ENCODE measurements around the gene GNA14.

GNA14 gene

GRCh38 chr9:77455312-77455927 is 192.7 kb downstream of the GNA14 start:
- no peak overlapping the region for H3K4me3 ChIP-seq (IDR thresholded peaks at IDR 0.05; ENCODE audit: insufficient read depth, low read depth, low read length)

DNA sequence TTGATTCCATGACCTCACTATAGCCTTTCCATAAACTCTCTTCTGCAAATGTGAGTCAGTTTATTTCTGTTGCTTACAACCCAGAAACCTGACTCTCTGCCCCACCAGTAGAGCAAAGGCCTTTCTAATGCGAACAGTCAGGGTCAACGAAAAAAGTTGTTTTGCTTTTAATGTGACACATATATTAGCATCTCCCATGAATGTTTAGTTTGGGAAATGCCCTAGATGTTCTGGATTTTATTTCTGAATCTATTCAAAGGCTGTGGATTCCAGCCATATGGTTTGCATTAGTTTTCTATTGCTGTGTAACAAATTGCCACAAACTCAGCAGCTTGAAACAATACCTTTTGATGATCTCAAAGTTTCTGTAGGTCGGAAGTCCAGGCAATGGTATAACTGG is 193.5 kb downstream of the GNA14 start:
- no peak overlapping the region for H3K4me2 ChIP-seq
- H3K27ac ChIP-seq = no peak overlapping the region
- H2AFZ ChIP-seq (ENCODE audit: low read depth) = no peak overlapping the region
- H3K9ac ChIP-seq = no peak overlapping the region
- no peaks in the 10 kb centered on the region for H3K27me3 ChIP-seq (ENCODE audit: insufficient read depth, low read depth)
- H3K4me3 ChIP-seq (IDR thresholded peaks at IDR 0.05; ENCODE audit: insufficient read depth, low read depth, low read length) = no peak overlapping the region
- no peaks in the 10 kb centered on the region for H3K36me3 ChIP-seq (ENCODE audit: insufficient read depth)
- H3K79me2 ChIP-seq (ENCODE audit: insufficient read depth, low read depth) = no peaks in the 10 kb centered on the region
- H4K20me1 ChIP-seq (ENCODE audit: insufficient read depth) = no peaks in the 10 kb centered on the region
- H3K4me1 ChIP-seq (ENCODE audit: low read depth, poor library complexity, severe bottlenecking) = no peaks in the 10 kb centered on the region
- TF ChIP-seq, protein P1, sequence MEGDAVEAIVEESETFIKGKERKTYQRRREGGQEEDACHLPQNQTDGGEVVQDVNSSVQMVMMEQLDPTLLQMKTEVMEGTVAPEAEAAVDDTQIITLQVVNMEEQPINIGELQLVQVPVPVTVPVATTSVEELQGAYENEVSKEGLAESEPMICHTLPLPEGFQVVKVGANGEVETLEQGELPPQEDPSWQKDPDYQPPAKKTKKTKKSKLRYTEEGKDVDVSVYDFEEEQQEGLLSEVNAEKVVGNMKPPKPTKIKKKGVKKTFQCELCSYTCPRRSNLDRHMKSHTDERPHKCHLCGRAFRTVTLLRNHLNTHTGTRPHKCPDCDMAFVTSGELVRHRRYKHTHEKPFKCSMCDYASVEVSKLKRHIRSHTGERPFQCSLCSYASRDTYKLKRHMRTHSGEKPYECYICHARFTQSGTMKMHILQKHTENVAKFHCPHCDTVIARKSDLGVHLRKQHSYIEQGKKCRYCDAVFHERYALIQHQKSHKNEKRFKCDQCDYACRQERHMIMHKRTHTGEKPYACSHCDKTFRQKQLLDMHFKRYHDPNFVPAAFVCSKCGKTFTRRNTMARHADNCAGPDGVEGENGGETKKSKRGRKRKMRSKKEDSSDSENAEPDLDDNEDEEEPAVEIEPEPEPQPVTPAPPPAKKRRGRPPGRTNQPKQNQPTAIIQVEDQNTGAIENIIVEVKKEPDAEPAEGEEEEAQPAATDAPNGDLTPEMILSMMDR (conservative IDR thresholded peaks at IDR 0.05; ENCODE audit: low read depth, low read length) = no peak

More at GRCh38 chr9:77455312-77455927, 192.7 kb downstream of the GNA14 start:
- H4K20me1 ChIP-seq (ENCODE audit: insufficient read depth) = no peaks in the 10 kb centered on the region
- no peak overlapping the region for H3K4me2 ChIP-seq
- H3K27ac ChIP-seq = no peak overlapping the region
- no peaks in the 10 kb centered on the region for H3K36me3 ChIP-seq (ENCODE audit: insufficient read depth)
- no peaks in the 10 kb centered on the region for H3K79me2 ChIP-seq (ENCODE audit: insufficient read depth, low read depth)
- H2AFZ ChIP-seq (ENCODE audit: low read depth) = no peak overlapping the region
- H3K27me3 ChIP-seq (ENCODE audit: insufficient read depth, low read depth) = no peaks in the 10 kb centered on the region
- H3K4me1 ChIP-seq (ENCODE audit: low read depth, poor library complexity, severe bottlenecking) = no peaks in the 10 kb centered on the region
- H3K9ac ChIP-seq = no peak overlapping the region
- TF ChIP-seq, protein P1 (conservative IDR thresholded peaks at IDR 0.05; ENCODE audit: low read depth, low read length) = peak; percentile 68

DNA sequence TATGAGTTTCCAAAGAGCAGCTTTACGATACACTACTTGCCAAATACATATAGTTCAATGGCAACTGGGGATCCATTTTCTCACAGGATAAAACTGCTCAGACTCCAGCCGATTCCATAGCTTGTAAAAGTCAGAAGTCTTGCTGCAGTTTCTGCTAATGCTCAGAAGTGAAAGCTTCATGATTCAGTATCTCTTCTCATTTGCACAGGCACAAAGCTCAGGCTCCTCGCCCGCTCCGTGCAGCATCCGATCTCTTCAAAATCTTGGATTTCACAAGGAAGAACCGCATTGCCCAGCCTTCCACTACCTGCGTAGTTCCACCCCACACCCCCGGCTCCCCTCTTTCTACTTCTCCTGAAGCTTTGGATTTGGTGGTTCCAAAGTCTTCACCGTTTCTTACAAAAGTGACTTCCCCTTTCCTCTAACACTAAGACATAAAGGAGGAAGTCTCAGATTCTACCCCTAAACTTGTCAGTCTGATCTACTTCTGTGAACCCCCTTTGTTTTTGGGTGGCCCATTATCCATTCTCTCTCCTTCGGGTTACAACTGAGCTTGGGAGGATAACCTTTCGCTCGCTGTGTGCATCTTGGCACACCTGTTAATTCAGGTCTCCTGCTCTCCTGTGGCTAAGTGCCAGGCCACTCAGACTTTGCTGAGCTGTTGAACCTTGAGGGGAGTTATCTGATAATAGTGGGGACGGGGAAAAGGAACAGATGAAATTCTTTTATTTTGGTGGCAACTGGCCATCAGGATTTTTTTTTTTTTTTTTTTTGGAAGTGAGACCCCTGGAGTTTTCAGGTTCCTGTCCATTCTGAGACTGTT is 194.1 kb downstream of the GNA14 start:
- Histone ChIP-seq H2AFZ (ENCODE audit: low read depth) (no peak overlapping the region), H3K27me3 (ENCODE audit: insufficient read depth, low read depth) (no peaks in the 10 kb centered on the region), H3K79me2 (ENCODE audit: insufficient read depth, low read depth) (no peaks in the 10 kb centered on the region), H4K20me1 (ENCODE audit: insufficient read depth) (no peaks in the 10 kb centered on the region), H3K4me3 (IDR thresholded peaks at IDR 0.05; ENCODE audit: insufficient read depth, low read depth, low read length) (no peak overlapping the region), H3K4me2 (no peak overlapping the region), H3K9ac (no peak overlapping the region), H3K36me3 (ENCODE audit: insufficient read depth) (no peaks in the 10 kb centered on the region), H3K27ac (no peak overlapping the region), H3K4me1 (ENCODE audit: low read depth, poor library complexity, severe bottlenecking) (no peaks in the 10 kb centered on the region)
- TF ChIP-seq, protein P1 (conservative IDR thresholded peaks at IDR 0.05; ENCODE audit: low read depth, low read length) = no peak

- TF ChIP-seq, protein P1 (conservative IDR thresholded peaks at IDR 0.05; ENCODE audit: low read depth, low read length) = no peak
- Histone ChIP-seq H3K4me2 (no peak overlapping the region), H3K4me3 (IDR thresholded peaks at IDR 0.05; ENCODE audit: insufficient read depth, low read depth, low read length) (no peak overlapping the region), H3K27me3 (ENCODE audit: insufficient read depth, low read depth) (no peaks in the 10 kb centered on the region), H3K9ac (no peak overlapping the region), H3K4me1 (ENCODE audit: low read depth, poor library complexity, severe bottlenecking) (no peaks in the 10 kb centered on the region), H3K27ac (no peak overlapping the region), H3K36me3 (ENCODE audit: insufficient read depth) (no peaks in the 10 kb centered on the region), H3K79me2 (ENCODE audit: insufficient read depth, low read depth) (no peaks in the 10 kb centered on the region), H4K20me1 (ENCODE audit: insufficient read depth) (no peaks in the 10 kb centered on the region), H2AFZ (ENCODE audit: low read depth) (no peak overlapping the region)
Measured at GRCh38 chr9:77451507-77451906, 196.6 kb downstream of the GNA14 start.
